NCI-H2196 (cell line): ENCODE data around the gene METRN.

ENCODE experiments used
- DNase-seq: peaks from one replicate; lab custom pipeline; 2025; ENCODE audit not compliant: unreplicated experiment; lab: John Stamatoyannopoulos, UW

METRN gene

GRCh38 chr16:714558-715476 lies at the start of gene METRN:
Gene METRN (plus strand): TSS chr16:715118. CDS start chr16:715290, 172 bp downstream.
- peak; percentile 94 for DNase-seq

- no peak for DNase-seq
Measured at GRCh38 chr16:666572-666971, 48.3 kb upstream of the METRN start.

GRCh38 chr16:667113-667779 lies 47.7 kb upstream of the METRN start:
- no peak for DNase-seq

- DNase-seq = peak; percentile 95
Measured at GRCh38 chr16:667780-668518, 47.0 kb upstream of the METRN start, which contains the start of gene RHOT2. Gene RHOT2 (plus strand): TSS chr16:668132. CDS start chr16:668200, 68 bp downstream.

GRCh38 chr16:668519-669171 lies 46.3 kb upstream of the METRN start:
- no peak for DNase-seq

GRCh38 chr16:669666-670065 lies 45.3 kb upstream of the METRN start:
- no peak for DNase-seq

- DNase-seq = no peak
Measured at GRCh38 chr16:670485-671352, 44.2 kb upstream of the METRN start.

- no peak for DNase-seq
Measured at GRCh38 chr16:671353-672131, 43.4 kb upstream of the METRN start.

GRCh38 chr16:672371-672770 lies 42.5 kb upstream of the METRN start:
- no peak for DNase-seq

- no peak for DNase-seq
Measured at GRCh38 chr16:672851-673250, 42.1 kb upstream of the METRN start.

GRCh38 chr16:673399-673991 lies 41.4 kb upstream of the METRN start:
- DNase-seq = no peak

- DNase-seq = no peak
Measured at GRCh38 chr16:674214-674881, 40.6 kb upstream of the METRN start.

- no peak for DNase-seq
Measured at GRCh38 chr16:674968-675883, 39.7 kb upstream of the METRN start, which contains the start of gene RHBDL1. Gene RHBDL1 (plus strand): TSS chr16:675671. CDS start chr16:675791, 120 bp downstream.

- no peak for DNase-seq
Measured at GRCh38 chr16:675884-676564, 38.9 kb upstream of the METRN start.

- DNase-seq = no peak
Measured at GRCh38 chr16:676565-676902, 38.4 kb upstream of the METRN start.

GRCh38 chr16:676913-677312 lies 38.0 kb upstream of the METRN start:
- DNase-seq = peak; percentile 85
